OCI-LY7 (cell line): ENCODE results near the gene FBXO47. TPM values are rescaled to one million over a fixed set of nuclear protein-coding genes. Genes with fewer than 3 reads are reported as not detected.

Source experiments
- BruUV-seq: library from RNA; stranded (reverse); fragments of 400-500 nt; replicated peaks from 2 replicates; lab custom pipeline; 2021; lab: Mats Ljungman, UMichigan
- CTCF ChIA-PET: fragments of 300-600 bp; sonication (Branson Sonifier 250); formaldehyde crosslinking; loops from one replicate; lab custom pipeline; 2022; ENCODE audit warnings: antibody characterized with exemption; ENCODE audit not compliant: unreplicated experiment; lab: Charles Lee
- POLR2A ChIA-PET: fragments of 300-600 bp; sonication (Branson Sonifier 250); formaldehyde crosslinking; loops from one replicate; lab custom pipeline; 2022; ENCODE audit warnings: antibody characterized with exemption; lab: Charles Lee
- DNase-seq: peaks from one replicate; pipeline ENCODE4 v3.0.0-alpha.2; 2015; ENCODE audit warnings: low spot score
- H2AFZ ChIP-seq: fragments of 200-600 bp; sonication (generic), shearing (Covaris generic); 2 replicates; pipeline ENCODE4 v1.6.1; 2014; ENCODE audit warnings: mild to moderate bottlenecking, antibody characterized with exemption, low read length, moderate library complexity
- H3K27ac ChIP-seq: fragments of 200-600 bp; sonication (generic); 2 replicates; pipeline ENCODE4 v1.5.1; 2014; ENCODE audit warnings: mixed run types, low read depth, mild to moderate bottlenecking, moderate library complexity, low read length, inconsistent platforms; ENCODE audit not compliant: poor library complexity, severe bottlenecking
- H3K36me3 ChIP-seq: fragments of 200-600 bp; sonication (generic); 2 replicates; pipeline ENCODE4 v1.6.1; 2014; ENCODE audit warnings: mild to moderate bottlenecking, antibody characterized with exemption, low read length, moderate library complexity, mixed read lengths; ENCODE audit not compliant: insufficient read depth
- H3K4me1 ChIP-seq: fragments of 200-600 bp; sonication (generic); 2 replicates; pipeline ENCODE4 v1.5.1; 2014; ENCODE audit warnings: mild to moderate bottlenecking, low read length; ENCODE audit not compliant: insufficient read depth, poor library complexity, severe bottlenecking
- H3K4me2 ChIP-seq: fragments of 200-600 bp; sonication (generic); 2 replicates; pipeline ENCODE4 v1.6.1; 2014; ENCODE audit warnings: mild to moderate bottlenecking, low read length
- H3K4me3 ChIP-seq: fragments of 200-600 bp; sonication (generic); 2 replicates; pipeline ENCODE4 v1.5.1; 2014; ENCODE audit warnings: mild to moderate bottlenecking, low read depth, low read length; ENCODE audit not compliant: poor library complexity, severe bottlenecking
- H3K79me2 ChIP-seq: fragments of 200-600 bp; sonication (generic); 2 replicates; pipeline ENCODE4 v1.6.1; 2016; ENCODE audit warnings: low read depth, mild to moderate bottlenecking, low read length, moderate library complexity, mixed read lengths; ENCODE audit not compliant: insufficient read depth
- H3K9me2 ChIP-seq: fragments of 200-600 bp; sonication (generic); 2 replicates; pipeline ENCODE4 v1.6.1; 2016; ENCODE audit warnings: mild to moderate bottlenecking, low read length, mixed read lengths; ENCODE audit not compliant: insufficient read depth
- H3K9me3 ChIP-seq: fragments of 200-600 bp; sonication (generic); 2 replicates; pipeline ENCODE4 v1.6.1; 2014; ENCODE audit warnings: mild to moderate bottlenecking, mixed run types, low read length, mixed read lengths
- H4K20me1 ChIP-seq: fragments of 200-600 bp; sonication (generic); 2 replicates; pipeline ENCODE4 v1.6.1; 2014; ENCODE audit warnings: mild to moderate bottlenecking, antibody characterized with exemption, low read length, moderate library complexity, mixed read lengths; ENCODE audit not compliant: insufficient read depth
- CTCF ChIP-seq: fragments of 200-600 bp; sonication (generic); conservative IDR thresholded peaks from 2 replicates; pipeline ENCODE4 v1.5.1; 2014; ENCODE audit warnings: mild to moderate bottlenecking, antibody characterized with exemption, low read length, moderate library complexity, mixed read lengths
- EZH2phosphoT487 ChIP-seq: fragments of 200-600 bp; sonication (generic); IDR thresholded peaks from 2 replicates; pipeline ENCODE4 v1.6.1; 2018; ENCODE audit warnings: low read depth, borderline replicate concordance, mild to moderate bottlenecking, mixed run types, antibody characterized with exemption, low read length, moderate library complexity, mixed read lengths
- intact Hi-C: fragments of 100-400 bp; cut with micrococcal nuclease; formaldehyde crosslinking; loops from one replicate; pipeline ENCODE4 v1.10.0; 2022; ENCODE audit not compliant: unreplicated experiment
- total RNA-seq, 2 experiments: library from RNA; depleted of rRNA in 1 of 2; stranded (reverse); fragments of >200 nt in 1 of 2; shearing (Covaris generic) in 1 of 2; gene quantifications; 2 replicates each; pipeline ENCODE4 v1.2.3, GENCODE V29; 2014 to 2022

FBXO47 gene
- total RNA-seq, 2 experiments from 2014 or later, result 0.13 TPM; not detected in 1

GRCh38 chr17:38891441-38891840, 75.8 kb downstream of the FBXO47 start:
- Histone ChIP-seq H2AFZ (no peak overlapping the region), H3K4me2 (no peak overlapping the region), H4K20me1 (no peaks in the 10 kb centered on the region), H3K9me3 (no peaks in the 10 kb centered on the region), H3K27ac (no peak overlapping the region), H3K79me2 (peaks cover 2% of the 10 kb centered on the region; the same call in 1 of the 2 replicates), H3K9me2 (no peaks in the 10 kb centered on the region), H3K4me3 (no peak overlapping the region), H3K36me3 (peaks cover 91% of the 10 kb centered on the region), H3K4me1 (peaks cover 25% of the 10 kb centered on the region)
- intact Hi-C loops, result no loop called here
- no TSS peak for BruUV-seq
- POLR2A ChIA-PET, result interaction anchor here (0.6 kb wide), 3 partner anchors 67 to 191 kb away, joined by 3 read pairs; no protein-coding TSS in a partner anchor
- DNase-seq, result no peak
- no peak for TF ChIP-seq EZH2phosphoT487
- no peak for TF ChIP-seq CTCF
- CTCF ChIA-PET, result interaction anchor here (0.5 kb wide), 1 partner anchor 352 kb away, joined by 3 read pairs; no protein-coding TSS in a partner anchor

GRCh38 chr17:38890410-38890746, 76.8 kb downstream of the FBXO47 start:
- POLR2A ChIA-PET, result no interaction called here
- Histone ChIP-seq H3K9me3 (no peaks in the 10 kb centered on the region), H3K4me3 (no peak overlapping the region), H3K4me2 (no peak overlapping the region), H3K4me1 (peaks cover 36% of the 10 kb centered on the region), H3K36me3 (peaks cover 91% of the 10 kb centered on the region), H4K20me1 (no peaks in the 10 kb centered on the region), H3K9me2 (no peaks in the 10 kb centered on the region), H3K79me2 (peaks cover 12% of the 10 kb centered on the region; the same call in 1 of the 2 replicates), H3K27ac (no peak overlapping the region), H2AFZ (no peak overlapping the region)
- no TSS peak for BruUV-seq
- CTCF ChIA-PET, result no interaction called here
- DNase-seq, result no peak
- no peak for TF ChIP-seq EZH2phosphoT487
- TF ChIP-seq CTCF, result no peak
- intact Hi-C loops, result no loop called here

GRCh38 chr17:38889745-38890409, 77.3 kb downstream of the FBXO47 start:
- peaks cover 93% of the 10 kb centered on the region for H3K36me3 ChIP-seq
- H3K4me2 ChIP-seq, result no peak overlapping the region
- CTCF ChIA-PET, result no interaction called here
- POLR2A ChIA-PET, result no interaction called here
- no TSS peak for BruUV-seq
- H3K79me2 ChIP-seq, result peaks cover 16% of the 10 kb centered on the region; the same call in 1 of the 2 replicates
- DNase-seq, result no peak
- TF ChIP-seq EZH2phosphoT487, result no peak
- no peak for TF ChIP-seq CTCF
- no peak overlapping the region for H3K27ac ChIP-seq
- H2AFZ ChIP-seq, result no peak overlapping the region
- intact Hi-C loops, result no loop called here
- no peaks in the 10 kb centered on the region for H4K20me1 ChIP-seq
- H3K4me3 ChIP-seq, result no peak overlapping the region
- H3K9me2 ChIP-seq, result no peaks in the 10 kb centered on the region
- no peaks in the 10 kb centered on the region for H3K9me3 ChIP-seq
- H3K4me1 ChIP-seq, result peaks cover 39% of the 10 kb centered on the region
